GM23338 (cell line): Measurements from ENCODE around the gene AKR1C2.

Experiments used
- CREB1 ChIP-seq: fragments of 250-450 bp; sonication (Bioruptor Pico); IDR thresholded peaks from 2 replicates; pipeline ENCODE4 v1.5.0; 2020; ENCODE audit warnings: low read depth, mild to moderate bottlenecking, moderate library complexity
- EZH2 ChIP-seq: fragments of 200-600 bp; sonication (generic); IDR thresholded peaks from one replicate; pipeline ENCODE4 v1.8.0; 2017; ENCODE audit warnings: antibody characterized with exemption, mild to moderate bottlenecking, low read depth; ENCODE audit not compliant: unreplicated experiment
- EZH2phosphoT487 ChIP-seq: fragments of 200-600 bp; sonication (generic); IDR thresholded peaks from one replicate; pipeline ENCODE4 v1.8.1; 2018; ENCODE audit warnings: antibody characterized with exemption; ENCODE audit not compliant: unreplicated experiment
- POLR2AphosphoS5 ChIP-seq: IDR thresholded peaks from 2 replicates; pipeline ENCODE4 v1.6.1; 2016; ENCODE audit warnings: antibody characterized with exemption, low read depth
- ZNF114 ChIP-seq: fragments of 250-450 bp; sonication (Bioruptor Pico); IDR thresholded peaks from 2 replicates; pipeline ENCODE4 v1.5.0; 2020; ENCODE audit warnings: mild to moderate bottlenecking, moderate library complexity
- TF ChIP-seq, protein P1 (sequence below), 2 experiments: fragments of 200-600 bp in 1 of 2; sonication (generic) in 1 of 2; conservative IDR thresholded peaks; 2 replicates each; pipeline versions ENCODE4 v1.5.1 to v1.6.1; 2016 to 2017; ENCODE audit warnings: antibody characterized with exemption in 2 of 2, low read depth in 2 of 2, mild to moderate bottlenecking in 2 of 2, moderate library complexity in 1 of 2
- TF ChIP-seq, protein P2 (sequence below): IDR thresholded peaks from 2 replicates; pipeline ENCODE4 v1.6.1; 2016; ENCODE audit warnings: antibody characterized with exemption
- TF ChIP-seq, protein P3 (sequence below): IDR thresholded peaks from one replicate; pipeline ENCODE4 v1.6.1; 2018; ENCODE audit warnings: antibody characterized with exemption; ENCODE audit not compliant: unreplicated experiment

GRCh38 chr10:4980793-4981192 lies 22.9 kb downstream of the AKR1C2 start:
- TF ChIP-seq EZH2 (no peak), POLR2AphosphoS5 (no peak), CREB1 (CRISPR knock-in tag) (no peak), EZH2phosphoT487 (no peak), ZNF114 (CRISPR knock-in tag) (no peak)
- TF ChIP-seq, protein P1, sequence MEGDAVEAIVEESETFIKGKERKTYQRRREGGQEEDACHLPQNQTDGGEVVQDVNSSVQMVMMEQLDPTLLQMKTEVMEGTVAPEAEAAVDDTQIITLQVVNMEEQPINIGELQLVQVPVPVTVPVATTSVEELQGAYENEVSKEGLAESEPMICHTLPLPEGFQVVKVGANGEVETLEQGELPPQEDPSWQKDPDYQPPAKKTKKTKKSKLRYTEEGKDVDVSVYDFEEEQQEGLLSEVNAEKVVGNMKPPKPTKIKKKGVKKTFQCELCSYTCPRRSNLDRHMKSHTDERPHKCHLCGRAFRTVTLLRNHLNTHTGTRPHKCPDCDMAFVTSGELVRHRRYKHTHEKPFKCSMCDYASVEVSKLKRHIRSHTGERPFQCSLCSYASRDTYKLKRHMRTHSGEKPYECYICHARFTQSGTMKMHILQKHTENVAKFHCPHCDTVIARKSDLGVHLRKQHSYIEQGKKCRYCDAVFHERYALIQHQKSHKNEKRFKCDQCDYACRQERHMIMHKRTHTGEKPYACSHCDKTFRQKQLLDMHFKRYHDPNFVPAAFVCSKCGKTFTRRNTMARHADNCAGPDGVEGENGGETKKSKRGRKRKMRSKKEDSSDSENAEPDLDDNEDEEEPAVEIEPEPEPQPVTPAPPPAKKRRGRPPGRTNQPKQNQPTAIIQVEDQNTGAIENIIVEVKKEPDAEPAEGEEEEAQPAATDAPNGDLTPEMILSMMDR (conservative IDR thresholded peaks at IDR 0.05; ENCODE audit: low read depth in 2 of 2) = no peak
- TF ChIP-seq, protein P2, sequence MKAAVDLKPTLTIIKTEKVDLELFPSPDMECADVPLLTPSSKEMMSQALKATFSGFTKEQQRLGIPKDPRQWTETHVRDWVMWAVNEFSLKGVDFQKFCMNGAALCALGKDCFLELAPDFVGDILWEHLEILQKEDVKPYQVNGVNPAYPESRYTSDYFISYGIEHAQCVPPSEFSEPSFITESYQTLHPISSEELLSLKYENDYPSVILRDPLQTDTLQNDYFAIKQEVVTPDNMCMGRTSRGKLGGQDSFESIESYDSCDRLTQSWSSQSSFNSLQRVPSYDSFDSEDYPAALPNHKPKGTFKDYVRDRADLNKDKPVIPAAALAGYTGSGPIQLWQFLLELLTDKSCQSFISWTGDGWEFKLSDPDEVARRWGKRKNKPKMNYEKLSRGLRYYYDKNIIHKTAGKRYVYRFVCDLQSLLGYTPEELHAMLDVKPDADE = no peak
- TF ChIP-seq, protein P3, sequence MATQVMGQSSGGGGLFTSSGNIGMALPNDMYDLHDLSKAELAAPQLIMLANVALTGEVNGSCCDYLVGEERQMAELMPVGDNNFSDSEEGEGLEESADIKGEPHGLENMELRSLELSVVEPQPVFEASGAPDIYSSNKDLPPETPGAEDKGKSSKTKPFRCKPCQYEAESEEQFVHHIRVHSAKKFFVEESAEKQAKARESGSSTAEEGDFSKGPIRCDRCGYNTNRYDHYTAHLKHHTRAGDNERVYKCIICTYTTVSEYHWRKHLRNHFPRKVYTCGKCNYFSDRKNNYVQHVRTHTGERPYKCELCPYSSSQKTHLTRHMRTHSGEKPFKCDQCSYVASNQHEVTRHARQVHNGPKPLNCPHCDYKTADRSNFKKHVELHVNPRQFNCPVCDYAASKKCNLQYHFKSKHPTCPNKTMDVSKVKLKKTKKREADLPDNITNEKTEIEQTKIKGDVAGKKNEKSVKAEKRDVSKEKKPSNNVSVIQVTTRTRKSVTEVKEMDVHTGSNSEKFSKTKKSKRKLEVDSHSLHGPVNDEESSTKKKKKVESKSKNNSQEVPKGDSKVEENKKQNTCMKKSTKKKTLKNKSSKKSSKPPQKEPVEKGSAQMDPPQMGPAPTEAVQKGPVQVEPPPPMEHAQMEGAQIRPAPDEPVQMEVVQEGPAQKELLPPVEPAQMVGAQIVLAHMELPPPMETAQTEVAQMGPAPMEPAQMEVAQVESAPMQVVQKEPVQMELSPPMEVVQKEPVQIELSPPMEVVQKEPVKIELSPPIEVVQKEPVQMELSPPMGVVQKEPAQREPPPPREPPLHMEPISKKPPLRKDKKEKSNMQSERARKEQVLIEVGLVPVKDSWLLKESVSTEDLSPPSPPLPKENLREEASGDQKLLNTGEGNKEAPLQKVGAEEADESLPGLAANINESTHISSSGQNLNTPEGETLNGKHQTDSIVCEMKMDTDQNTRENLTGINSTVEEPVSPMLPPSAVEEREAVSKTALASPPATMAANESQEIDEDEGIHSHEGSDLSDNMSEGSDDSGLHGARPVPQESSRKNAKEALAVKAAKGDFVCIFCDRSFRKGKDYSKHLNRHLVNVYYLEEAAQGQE = no peak
